Activated CD4-positive, alpha-beta T cell treated with anti-CD3 and anti-CD28 coated beads, Interleukin-2, amount 50 U/mL, for 4 hours (primary cell): Measurements from ENCODE around the gene SETDB2.

ENCODE experiments used
- DNase-seq, 2 experiments: peaks; one replicate each; pipeline ENCODE4 v3.0.0-alpha.2; 2020

SETDB2 gene

DNA sequence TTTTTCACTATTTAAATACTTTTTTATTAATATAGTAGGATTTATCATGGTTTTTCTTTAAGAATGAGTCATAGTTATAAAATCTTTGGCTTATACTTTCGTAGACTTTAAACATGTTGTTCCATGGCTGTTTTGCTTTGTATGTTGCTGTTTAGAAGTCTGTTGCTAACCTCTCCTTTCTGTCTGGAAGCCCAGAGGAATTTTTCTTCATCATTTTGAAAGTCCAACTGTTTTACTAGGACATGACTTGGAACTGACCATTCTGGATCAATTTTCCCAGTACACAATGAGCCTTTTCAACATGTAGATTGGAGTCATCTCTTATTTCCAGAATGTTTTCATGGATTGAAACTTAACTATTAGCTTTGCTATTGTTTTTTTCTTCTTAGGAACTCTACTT, 8.1 kb upstream of the SETDB2 start:
- DNase-seq: no peak

DNA sequence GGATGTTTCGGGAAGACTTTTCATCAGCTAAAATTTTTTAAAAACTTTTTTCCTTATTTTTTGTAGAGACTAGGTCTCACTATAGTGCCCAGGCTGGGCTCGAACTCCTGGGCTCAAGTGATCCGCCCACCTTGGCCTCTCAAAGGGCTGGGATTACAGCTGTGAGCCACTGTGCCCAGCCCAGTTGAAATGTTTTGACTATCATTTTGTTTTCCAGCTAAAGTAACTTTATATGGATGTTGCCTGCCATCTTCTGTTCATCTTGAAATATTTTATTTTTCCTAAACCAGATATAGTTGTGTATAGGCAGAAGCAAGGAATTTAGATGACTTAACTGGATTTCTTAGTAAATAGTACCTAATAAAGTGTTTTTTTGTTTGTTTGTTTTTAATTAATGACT, 7.2 kb upstream of the SETDB2 start:
- DNase-seq: no peak

DNA sequence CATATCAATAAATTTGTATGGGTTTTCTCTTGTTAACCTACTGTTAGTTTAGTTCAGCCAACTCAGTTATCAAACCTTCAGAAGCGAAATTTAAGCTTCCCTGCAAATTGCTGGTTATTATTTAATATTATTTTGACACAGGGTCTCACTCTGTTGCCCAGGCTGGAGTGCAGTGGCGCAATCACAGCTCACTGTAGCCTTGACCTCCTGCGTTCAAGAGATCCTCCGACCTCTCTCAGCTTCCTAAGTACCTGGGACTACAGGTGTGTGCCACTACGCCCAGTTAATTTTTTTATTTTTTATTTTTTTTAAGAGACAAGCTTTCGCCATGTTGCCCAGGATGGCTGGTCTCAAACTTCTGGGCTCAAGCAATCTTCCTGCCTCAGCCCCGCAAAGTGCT, 6.4 kb upstream of the SETDB2 start:
- no peak for DNase-seq

DNA sequence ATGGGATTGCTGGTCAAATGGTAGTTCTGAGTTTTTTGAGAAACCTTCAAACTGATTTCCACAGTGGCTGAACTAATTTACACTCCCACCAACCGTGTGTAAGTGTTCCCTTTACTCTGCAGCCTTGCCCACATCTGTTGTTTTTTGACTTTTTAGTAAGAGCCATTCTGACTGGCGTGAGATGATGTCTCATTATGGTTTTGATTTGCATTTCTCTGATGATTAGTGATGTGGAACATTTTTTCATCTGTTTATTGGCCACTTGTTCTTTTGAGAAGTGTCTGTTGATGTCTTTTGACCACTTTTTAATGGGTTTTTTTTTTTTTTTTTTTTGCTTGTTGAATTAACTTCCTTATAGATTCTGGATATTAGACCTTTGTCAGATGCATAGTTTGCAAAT, 4.5 kb upstream of the SETDB2 start:
- no peak for DNase-seq

DNA sequence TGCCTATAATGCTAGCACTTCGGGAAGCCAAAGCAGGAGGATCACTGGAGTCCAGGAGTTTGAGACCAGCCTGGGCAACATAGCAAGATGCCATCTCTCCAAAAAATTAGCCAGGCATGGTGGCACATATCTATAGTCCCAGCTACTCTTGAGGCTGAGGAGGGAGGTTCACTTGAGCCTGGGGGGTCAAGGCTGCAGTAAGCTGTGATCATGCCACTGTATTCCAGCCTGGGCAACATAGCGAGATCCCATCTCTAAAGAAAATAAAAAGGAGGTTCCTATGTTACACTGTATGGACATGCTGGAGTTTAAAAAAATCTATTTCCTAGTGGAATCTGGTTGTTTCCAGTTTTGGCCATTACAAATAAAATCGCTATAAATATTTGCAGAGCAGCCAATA, 2.8 kb upstream of the SETDB2 start:
- DNase-seq: no peak

DNA sequence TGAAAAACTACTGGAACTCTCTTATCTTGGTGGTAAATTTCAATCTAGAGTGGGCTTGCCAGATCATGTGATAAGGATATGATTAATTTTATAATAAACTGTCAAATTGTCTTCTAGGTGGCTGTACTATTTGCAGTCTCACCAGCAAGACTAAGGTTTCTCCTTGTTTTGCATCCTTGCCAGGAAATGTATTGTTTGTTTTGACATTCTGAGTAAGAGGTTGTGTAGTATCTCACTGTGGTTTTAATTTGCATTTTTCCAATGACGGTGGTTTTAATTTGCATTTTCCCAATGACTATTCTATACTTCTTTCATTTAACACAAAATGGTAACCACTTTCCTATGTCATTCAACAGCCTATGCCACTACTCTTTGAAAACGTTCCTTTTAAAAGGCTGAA, 2.2 kb upstream of the SETDB2 start:
- DNase-seq: no peak

DNA sequence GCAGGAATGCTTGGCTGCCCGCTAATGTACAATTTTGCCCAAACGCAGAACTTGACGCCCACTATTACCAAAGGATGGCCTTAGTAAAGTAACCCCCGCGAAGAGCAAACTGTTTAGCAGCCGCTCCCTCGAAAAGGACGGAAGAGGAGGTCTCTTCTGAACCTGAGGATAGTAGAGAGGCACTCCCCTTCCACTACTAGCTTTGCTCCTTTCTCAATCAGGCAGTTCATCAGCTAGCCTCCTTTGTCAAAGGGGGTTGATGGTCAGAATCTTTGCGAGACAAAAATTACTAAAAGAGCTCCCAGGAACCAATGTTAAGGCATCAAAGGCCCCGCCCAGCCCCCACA, 744 bp upstream of the SETDB2 start:
- no peak for DNase-seq

DNA sequence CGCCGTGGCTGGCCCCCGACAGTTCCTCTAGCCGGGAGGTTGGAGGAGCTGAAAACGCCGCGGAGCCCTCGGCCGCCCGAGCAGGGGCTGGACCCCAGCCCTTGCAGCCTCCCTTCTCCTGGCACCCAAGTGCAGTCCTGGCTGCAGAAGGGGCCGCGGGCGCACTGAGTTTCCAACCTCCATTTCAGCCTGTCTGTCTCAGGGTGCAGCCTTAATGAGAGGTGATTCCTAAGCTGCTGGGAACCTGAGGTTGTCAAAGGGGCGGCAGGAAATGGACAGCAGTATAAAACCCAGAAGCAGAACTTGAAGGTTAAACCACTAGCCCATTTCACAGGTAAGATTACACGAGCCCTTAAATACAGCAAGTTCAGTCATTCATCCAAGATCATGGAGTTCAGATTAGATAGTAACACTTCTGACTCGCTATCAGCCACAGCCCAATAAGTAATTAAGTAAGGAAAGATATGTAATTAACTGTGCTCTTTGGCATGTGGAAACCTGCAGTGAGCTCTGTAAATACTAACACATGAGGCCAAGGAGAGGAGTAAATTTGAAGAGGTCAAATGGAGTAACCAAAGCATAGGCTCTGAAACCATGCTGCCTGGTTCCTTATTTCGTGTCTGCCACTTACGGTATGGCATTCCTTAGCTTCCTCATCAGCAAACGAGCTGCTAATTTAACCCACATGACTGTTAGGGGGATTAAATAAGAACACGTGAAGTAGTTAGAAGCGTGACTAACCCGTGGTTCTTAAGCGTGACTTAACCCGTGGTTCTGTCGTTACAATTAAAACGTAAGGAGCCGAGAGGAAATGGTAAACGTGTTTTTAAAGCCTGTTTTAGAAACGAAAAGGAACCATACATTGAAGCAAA, 686 bp downstream of the SETDB2 start:
- DNase-seq: peak in 1 of 2 experiments; percentile 6

DNA sequence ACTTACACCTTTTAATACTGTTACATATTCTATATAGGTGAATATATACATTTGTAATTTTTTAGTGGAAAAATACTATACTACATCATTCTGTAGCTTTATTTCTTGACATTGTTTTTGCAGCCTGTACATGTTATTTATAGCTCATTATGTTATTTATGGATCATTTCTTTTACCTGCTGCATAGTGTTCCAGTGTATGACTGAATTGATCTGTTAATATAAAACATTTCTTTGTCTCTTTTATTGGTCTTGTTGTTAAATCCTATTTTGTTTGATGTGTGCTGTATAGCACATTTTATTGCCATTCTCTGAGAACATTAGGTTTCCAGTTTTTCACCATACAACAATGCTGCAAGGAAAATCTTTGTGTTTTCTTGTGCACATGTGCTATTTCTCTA, 2.4 kb downstream of the SETDB2 start:
- DNase-seq: no peak

DNA sequence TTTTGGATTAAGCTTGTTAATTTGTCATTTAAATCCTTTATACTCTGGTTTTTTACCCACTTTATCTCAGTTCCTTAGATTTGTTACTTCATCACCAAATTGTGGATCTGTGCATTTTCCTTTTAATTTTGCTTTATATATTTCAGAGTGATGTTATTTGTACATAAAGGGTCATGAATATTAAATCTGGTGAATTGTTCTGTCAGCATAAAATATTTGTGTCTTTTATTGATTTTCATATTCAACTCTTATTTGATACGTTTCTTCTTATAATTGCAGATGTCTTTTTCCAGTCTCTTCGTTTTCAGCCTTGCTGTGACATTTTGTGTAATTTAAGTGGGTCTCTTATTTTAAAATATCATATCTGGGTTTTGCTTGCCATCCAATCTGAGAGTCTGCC, 4.7 kb downstream of the SETDB2 start:
- no peak for DNase-seq

DNA sequence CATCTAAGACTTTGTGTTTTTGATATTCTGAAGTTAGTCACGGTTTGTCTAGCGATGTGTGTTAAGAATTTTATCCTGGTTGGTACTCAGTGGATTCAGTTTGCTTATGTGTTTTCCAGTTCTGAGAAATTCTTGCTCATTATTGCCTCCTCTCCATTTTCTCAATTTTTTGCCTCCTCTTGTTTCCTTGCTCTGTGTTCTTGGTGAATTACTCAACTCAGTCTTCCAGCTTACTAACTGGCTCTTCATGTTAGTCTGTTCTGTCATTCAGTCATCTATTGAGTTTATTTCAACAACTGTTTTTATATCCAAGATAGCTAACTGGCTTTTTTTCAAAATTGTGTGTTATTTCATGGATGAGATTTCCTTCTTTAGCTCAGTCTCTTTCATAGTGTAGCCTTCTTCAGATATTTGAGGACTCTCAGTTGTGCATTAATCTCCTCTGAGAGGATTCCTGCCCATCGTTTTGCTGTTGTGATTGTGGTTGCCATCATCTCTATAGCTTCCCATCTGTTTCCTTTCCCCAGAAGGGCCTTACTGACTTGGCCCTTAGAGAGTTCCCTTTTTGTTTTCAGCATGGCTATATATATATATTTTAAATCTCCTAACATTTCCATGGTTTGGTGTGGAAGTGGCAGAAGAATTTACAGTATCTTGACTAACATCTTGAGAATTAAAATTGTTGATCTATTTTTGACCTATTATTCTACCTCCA, 6.2 kb downstream of the SETDB2 start:
- no peak for DNase-seq

DNA sequence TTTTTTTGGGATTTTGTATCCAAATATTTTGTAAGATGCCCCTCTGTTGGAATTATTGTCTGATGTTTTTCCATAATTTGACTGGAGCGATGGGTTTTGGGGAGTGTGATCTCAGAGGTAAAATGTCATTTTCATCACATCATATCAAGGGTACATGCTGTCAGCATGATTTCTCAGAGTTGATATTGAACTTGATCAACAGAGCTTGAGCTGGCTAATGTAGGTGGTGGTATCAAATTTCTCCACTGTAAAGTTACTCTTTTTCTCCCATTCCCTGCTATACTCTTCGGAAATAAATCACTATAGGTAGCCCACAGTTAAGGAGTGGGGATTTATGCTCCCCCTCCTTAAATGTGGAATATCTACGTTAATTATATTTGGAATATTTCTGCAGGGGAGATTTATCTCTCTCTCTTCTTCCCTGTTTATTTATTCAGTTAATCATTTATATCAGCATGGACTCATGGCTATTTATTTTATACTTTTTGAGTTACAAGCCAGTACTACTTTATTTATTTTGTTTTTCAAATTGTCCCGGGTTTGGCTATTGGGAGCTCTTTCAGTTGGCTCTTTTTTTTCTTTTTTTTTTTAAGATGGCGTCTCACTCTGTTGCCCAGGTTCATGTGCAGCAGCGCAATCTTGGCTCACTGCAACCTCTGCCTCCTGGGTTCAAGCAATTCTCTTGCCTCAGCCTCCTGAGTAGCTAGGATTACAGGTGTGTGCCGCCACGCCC, 8.8 kb downstream of the SETDB2 start:
- no peak for DNase-seq

DNA sequence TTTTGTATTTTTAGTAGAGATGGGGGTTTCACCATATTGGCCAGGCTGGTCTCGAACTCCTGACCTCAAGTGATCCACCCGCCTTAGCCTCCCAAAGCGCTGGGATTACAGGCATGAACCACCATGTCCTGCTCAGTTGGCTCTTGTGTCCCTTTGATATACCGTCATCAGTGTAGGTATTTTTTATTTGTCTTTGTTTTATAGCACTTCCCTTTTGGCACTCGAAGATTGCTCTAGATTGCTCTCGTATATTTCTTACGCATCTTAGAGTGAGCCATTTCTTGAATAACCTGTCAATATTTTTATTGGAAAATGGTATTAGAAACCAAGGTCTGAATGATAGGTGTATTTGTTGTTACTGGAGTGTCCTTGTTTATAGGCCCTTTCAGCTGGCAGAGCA, 9.4 kb downstream of the SETDB2 start:
- DNase-seq: no peak

DNA sequence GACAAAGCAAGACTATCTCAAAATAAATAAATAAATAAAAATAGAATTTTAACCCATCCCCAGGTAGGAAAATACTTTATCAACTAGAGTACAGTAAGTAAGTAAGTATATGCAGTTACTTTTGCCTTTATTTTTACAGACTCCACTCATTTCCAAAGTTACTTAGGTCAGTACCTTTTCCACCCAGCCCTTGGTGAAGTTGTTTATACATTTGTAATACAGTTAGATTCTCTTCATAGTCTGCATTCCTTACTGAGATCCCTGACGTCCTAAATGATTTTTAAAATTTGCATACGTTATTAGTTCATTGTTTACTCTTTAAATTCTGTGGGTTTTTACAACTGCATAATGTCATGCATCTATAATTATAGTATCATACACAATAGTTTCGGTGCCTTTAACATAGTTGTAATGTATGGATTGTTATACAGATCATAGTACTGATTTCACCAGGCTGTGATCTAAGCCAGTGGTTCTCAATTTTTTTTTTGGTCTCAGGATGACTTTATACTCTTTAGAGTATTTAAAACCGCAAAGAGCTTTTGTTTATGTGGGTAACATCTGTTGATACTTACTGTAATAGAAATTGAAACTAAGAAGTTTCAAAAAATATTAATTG, 10.4 kb downstream of the SETDB2 start:
- DNase-seq: no peak

DNA sequence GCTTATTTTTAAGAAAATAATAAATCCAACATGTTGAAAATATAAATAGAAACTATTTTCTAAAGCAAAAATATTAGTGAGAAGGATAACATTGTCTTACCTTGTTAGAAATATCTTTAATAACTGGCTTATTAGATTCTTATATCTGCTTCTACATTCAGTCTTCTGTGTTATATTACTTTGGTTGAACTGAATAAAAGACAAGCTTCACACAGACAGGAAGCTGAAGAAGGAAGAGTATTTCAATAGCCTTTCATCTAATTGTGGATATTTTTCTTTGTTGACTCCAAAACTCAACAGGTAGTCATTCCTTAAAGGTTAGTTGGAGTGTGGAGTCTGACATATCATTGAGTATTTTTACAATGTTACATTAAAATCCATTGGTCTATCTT, 10.9 kb downstream of the SETDB2 start:
- DNase-seq: no peak

DNA sequence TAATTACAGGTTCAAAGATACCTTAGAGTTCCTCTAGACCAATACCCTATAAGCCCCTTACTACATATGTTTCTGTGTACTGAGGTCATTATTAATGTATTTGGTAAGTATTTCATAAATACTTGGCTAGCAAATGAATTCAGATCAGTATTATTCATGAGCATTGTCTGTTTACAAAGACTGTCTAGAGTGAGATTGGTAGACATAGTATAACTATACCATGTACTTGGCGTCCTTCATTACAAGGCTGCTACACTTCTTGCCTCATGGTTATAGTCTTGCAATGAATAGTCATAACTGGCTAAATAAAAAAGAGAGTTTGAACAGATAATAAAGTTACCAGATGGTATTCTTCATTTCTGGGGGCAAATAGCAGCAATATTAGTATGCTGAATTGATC, 12.1 kb downstream of the SETDB2 start:
- DNase-seq: no peak

DNA sequence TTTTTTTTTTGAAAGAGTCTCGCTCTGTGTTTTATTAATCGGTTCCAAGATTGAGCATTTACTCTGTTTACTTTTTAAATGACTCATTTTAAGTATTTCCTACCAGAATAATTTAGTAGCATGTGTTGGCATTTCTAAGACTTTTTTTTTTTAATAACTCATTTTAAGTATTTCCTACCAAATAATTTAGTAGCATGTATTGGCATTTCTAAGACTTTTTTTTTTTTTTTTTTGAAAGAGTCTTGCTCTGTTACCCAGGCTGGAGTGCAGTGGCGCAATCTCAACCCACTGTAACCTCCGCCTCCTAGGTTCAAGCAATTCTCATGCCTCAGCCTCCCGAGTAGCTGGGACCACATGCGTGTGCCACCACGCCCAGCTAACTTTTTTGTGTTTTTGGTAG, 13.1 kb downstream of the SETDB2 start:
- DNase-seq: no peak

DNA sequence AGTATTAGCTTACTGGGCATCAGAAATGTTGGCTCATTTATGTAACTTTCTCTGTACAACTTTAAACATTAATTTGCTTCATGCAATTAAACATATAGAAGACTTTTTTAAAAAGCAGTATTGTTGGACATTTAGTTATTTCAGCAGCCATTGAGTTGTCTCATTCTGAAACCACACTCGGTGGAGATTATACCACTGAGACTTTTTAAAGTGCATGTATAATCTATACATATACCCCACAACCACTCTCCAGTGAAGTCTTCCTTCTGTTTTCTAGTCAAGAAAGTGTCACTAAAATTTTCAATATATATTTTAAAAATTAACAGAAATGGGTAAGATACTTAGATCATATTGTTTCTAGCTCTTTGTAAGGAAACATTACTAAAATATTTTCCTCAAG, 15.5 kb downstream of the SETDB2 start:
- no peak for DNase-seq

DNA sequence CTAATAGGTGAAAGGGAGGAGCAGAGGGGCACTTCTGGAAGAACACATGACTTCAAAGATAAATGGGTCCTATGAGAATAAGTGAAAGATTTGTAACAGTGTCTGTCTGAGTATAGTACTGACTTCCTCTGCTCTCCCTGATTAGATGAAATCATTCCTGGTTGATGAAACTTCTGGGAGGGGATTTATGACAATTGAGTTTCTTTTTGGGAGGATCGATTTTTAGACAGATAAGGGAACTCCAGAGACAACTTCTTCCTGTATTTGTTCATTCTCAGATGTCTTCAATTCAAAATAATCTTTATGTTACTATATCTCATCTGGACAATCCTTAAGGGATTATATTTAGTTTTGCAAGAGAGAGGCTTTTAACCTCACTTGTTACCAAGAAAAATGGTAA, 20.0 kb downstream of the SETDB2 start:
- DNase-seq: no peak

DNA sequence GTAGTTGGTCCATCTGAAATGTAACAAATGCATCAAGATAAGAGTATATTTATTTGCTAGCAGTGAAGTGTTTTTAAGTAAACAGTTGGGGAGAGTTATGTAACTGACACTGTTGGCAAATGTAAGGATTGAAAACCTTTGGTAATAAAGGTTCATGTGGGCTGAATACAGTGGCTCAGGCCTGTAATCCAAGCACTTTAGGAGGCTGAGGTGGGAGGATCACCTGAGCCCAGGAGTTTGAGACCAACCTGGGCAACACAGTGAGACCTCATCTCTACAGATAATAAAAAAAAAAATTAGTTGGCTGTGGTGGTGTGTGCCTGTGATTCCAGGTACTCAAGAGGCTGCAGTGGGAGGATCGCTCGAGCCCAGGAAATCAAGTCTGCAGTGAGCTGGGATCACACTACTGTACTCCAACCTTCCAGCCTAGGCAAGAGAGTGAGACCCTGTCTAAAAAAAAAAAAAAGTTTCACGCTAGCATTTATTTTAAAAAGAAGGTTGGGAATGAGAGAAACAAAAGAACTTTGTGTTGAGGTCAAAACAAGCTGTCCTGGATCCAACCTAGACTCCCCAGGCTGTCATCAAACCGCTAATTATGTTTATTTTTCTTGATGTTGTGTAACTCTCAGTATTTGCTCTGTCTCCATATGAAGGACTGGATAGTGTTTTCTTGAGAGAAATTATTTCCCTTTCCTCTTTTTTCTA, 20.7 kb downstream of the SETDB2 start:
- DNase-seq: no peak

DNA sequence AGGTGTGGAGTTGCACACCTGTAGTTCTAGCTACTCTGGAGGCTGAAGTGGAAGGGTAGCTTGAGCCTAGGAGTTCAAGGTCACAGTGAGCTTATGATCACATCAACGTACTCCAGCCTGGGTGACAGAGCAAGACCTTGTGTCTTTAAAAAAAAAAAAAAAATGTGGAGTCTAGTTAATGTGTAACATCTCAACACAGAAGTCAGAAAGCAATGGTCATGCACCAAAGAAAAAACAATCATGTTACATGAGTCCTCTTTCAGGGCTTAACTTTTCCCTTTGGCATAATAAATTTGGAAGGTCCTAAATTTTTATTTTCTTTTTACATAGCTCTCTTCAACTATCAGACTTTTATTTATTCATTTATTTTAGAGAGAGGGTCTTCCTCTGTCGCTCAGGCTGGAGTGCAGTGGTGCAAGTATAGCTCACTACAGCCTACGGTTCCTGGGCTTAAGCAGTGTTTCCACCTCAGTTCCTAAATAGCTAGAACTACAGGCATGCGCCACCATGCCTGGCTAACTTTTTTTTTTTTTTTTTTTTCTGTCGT, 22.3 kb downstream of the SETDB2 start:
- DNase-seq: no peak

DNA sequence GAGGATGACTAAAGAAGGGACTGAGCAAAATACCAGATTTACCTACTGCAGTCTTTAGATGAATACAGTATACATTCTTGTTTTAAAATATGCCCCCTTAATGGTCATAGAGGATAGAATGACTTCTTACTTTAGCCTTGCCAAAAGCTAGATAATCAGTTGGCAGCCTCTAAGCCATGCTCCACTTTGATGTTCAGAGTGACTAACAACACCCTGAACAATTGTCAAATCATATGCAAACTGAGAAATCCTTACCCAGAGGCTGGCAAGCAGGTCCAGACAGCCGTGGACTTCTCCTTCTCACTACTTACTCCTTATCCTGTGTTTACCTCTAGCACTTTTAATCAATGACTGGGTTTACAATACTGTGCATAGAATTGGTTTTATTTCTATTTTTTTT, 28.1 kb downstream of the SETDB2 start:
- DNase-seq: no peak

DNA sequence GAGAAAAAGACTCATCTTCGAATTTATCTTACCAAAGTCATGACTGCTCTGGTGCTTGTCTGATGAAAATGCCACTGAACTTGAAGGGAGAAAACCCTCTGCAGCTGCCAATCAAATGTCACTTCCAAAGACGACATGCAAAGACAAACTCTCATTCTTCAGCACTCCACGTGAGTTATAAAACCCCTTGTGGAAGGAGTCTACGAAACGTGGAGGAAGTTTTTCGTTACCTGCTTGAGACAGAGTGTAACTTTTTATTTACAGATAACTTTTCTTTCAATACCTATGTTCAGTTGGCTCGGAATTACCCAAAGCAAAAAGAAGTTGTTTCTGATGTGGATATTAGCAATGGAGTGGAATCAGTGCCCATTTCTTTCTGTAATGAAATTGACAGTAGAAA, 32.5 kb downstream of the SETDB2 start:
- no peak for DNase-seq
